HG03045 (cell line): Measurements from ENCODE around the gene SPATS1.
"Not testable (repeated sequence)": the region's sequence is repeated elsewhere in the genome, so short reads cannot be mapped to it uniquely, and the experiment has no call there.

Experiments used
- ATAC-seq: cut with Tn5 transposase; IDR thresholded peaks from one replicate; pipeline ENCODE4 v1.9.1; 2021; ENCODE audit warnings: mild to moderate bottlenecking, moderate library complexity; ENCODE audit not compliant: unreplicated experiment

SPATS1 gene

GRCh38 chr6:44310241-44310640 lies 32.2 kb upstream of the SPATS1 start:
- no peak for ATAC-seq

GRCh38 chr6:44311304-44311703 lies 31.1 kb upstream of the SPATS1 start:
- no peak for ATAC-seq

- ATAC-seq: no peak
Observed at GRCh38 chr6:44311767-44312166, 30.7 kb upstream of the SPATS1 start.

GRCh38 chr6:44312901-44313788 lies 29.3 kb upstream of the SPATS1 start, which contains the start of gene AARS2:
Gene AARS2, minus strand, starts transcription at chr6:44313347. Its CDS starts 24 bp downstream, at chr6:44313323.
- ATAC-seq: peak; percentile 92

GRCh38 chr6:44314657-44315056 lies 27.8 kb upstream of the SPATS1 start:
- not testable (repeated sequence) for ATAC-seq

- no peak for ATAC-seq
Observed at GRCh38 chr6:44315516-44315915, 26.9 kb upstream of the SPATS1 start.

- no peak for ATAC-seq
Observed at GRCh38 chr6:44315951-44316350, 26.5 kb upstream of the SPATS1 start.

- no peak for ATAC-seq
Observed at GRCh38 chr6:44316481-44316880, 26.0 kb upstream of the SPATS1 start.

- not testable (repeated sequence) for ATAC-seq
Observed at GRCh38 chr6:44317136-44317631, 25.3 kb upstream of the SPATS1 start.

GRCh38 chr6:44321210-44321609 lies 21.2 kb upstream of the SPATS1 start:
- no peak for ATAC-seq

GRCh38 chr6:44327096-44327495 lies 15.4 kb upstream of the SPATS1 start:
- ATAC-seq: no peak

- ATAC-seq: no peak
Observed at GRCh38 chr6:44327760-44328159, 14.7 kb upstream of the SPATS1 start.

- ATAC-seq: not testable (repeated sequence)
Observed at GRCh38 chr6:44328203-44328602, 14.2 kb upstream of the SPATS1 start.

GRCh38 chr6:44329858-44330257 lies 12.6 kb upstream of the SPATS1 start:
- ATAC-seq: no peak

- no peak for ATAC-seq
Observed at GRCh38 chr6:44332585-44332984, 9.9 kb upstream of the SPATS1 start.

GRCh38 chr6:44333273-44333919 lies 9.1 kb upstream of the SPATS1 start:
- no peak for ATAC-seq

GRCh38 chr6:44333942-44334341 lies 8.5 kb upstream of the SPATS1 start:
- ATAC-seq: no peak

GRCh38 chr6:44335631-44336030 lies 6.8 kb upstream of the SPATS1 start:
- ATAC-seq: no peak

- ATAC-seq: no peak
Observed at GRCh38 chr6:44338228-44339122, 4.0 kb upstream of the SPATS1 start.

GRCh38 chr6:44339301-44339700 lies 3.1 kb upstream of the SPATS1 start:
- ATAC-seq: no peak
